Prostate gland (tissue), 2 donors: ENCODE measurements around the gene MPHOSPH9.

Experiments
- CTCF ChIP-seq, 4 experiments: fragments of 200-600 bp in 2 of 4; fragments of 450-650 bp in 2 of 4; sonication (generic) in 2 of 4; IDR thresholded peaks; 1 replicate in 3 of 4; 2 replicates in 1 of 4; pipeline ENCODE4 v1.5.1; 2016 to 2019; ENCODE audit warnings: antibody characterized with exemption in 4 of 4, mild to moderate bottlenecking in 2 of 4, moderate library complexity in 2 of 4
- POLR2A ChIP-seq: fragments of 450-650 bp; IDR thresholded peaks from one replicate; pipeline ENCODE4 v1.6.1; 2016; ENCODE audit warnings: antibody characterized with exemption, mild to moderate bottlenecking

- TF ChIP-seq CTCF (IDR thresholded peaks at IDR 0.05): no peak
- no peak for TF ChIP-seq POLR2A
Observed at GRCh38 chr12:123109319-123109772, 123.6 kb downstream of the MPHOSPH9 start.
